Smooth muscle cell (in vitro differentiated cells): ENCODE measurements around the gene DEGS2. TPM values are rescaled to one million over a fixed set of nuclear protein-coding genes. Genes with fewer than 3 reads are reported as not detected.

Experiments
- DNase-seq: peaks from one replicate; lab custom pipeline; 2025; ENCODE audit not compliant: unreplicated experiment; lab: John Stamatoyannopoulos, UW
- H2AFZ ChIP-seq: fragments of 200-600 bp; sonication (generic); 2 replicates; pipeline ENCODE4 v1.6.0; 2016; ENCODE audit warnings: antibody characterized with exemption, low read depth, mild to moderate bottlenecking
- H3F3A ChIP-seq: fragments of 200-600 bp; sonication (generic); 2 replicates; pipeline ENCODE4 v1.6.0; 2017; ENCODE audit warnings: antibody characterized with exemption, low read depth
- H3K27ac ChIP-seq: fragments of 200-600 bp; sonication (generic); 2 replicates; pipeline ENCODE4 v1.5.1; 2016; ENCODE audit warnings: low read depth, mild to moderate bottlenecking
- H3K27me3 ChIP-seq: fragments of 200-600 bp; sonication (generic); 2 replicates; pipeline ENCODE4 v1.6.1; 2016; ENCODE audit warnings: low read depth, mild to moderate bottlenecking
- H3K36me3 ChIP-seq: fragments of 200-600 bp; sonication (generic); 2 replicates; pipeline ENCODE4 v1.5.1; 2016; ENCODE audit warnings: low read depth
- H3K4me1 ChIP-seq: fragments of 200-600 bp; sonication (generic); 2 replicates; pipeline ENCODE4 v1.5.1; 2016; ENCODE audit warnings: low read depth
- H3K4me2 ChIP-seq: fragments of 200-600 bp; sonication (generic); 2 replicates; pipeline ENCODE4 v1.6.0; 2016; ENCODE audit warnings: mild to moderate bottlenecking
- H3K4me3 ChIP-seq: fragments of 200-600 bp; sonication (generic); 2 replicates; pipeline ENCODE4 v1.5.1; 2016; ENCODE audit warnings: mild to moderate bottlenecking
- H3K79me2 ChIP-seq: fragments of 200-600 bp; sonication (generic); 2 replicates; pipeline ENCODE4 v1.6.0; 2016; ENCODE audit warnings: low read depth, mild to moderate bottlenecking
- H3K9ac ChIP-seq: fragments of 200-600 bp; sonication (generic); 2 replicates; pipeline ENCODE4 v1.6.0; 2016; ENCODE audit warnings: low read depth
- H3K9me3 ChIP-seq: fragments of 200-600 bp; sonication (generic); replicated peaks from 2 replicates; pipeline ENCODE4 v1.5.1; 2016; ENCODE audit warnings: low read depth
- H4K20me1 ChIP-seq: fragments of 200-600 bp; sonication (generic); 2 replicates; pipeline ENCODE4 v1.6.0; 2016; ENCODE audit warnings: low read depth
- WGBS: methylation state at CpG from one replicate; pipeline ENCODE4 v1.1.7; 2016; ENCODE audit warnings: low lambda C conversion rate; 5-methylcytosine and 5-hydroxymethylcytosine counted together
- polyA plus RNA-seq: library from polyadenylated mRNA; unstranded; fragments of >200 nt; fragmentation: Nextera tagmentation; extraction: Ambion mirVana; gene quantifications from 2 replicates; pipeline ENCODE4 v1.2.1, GENCODE V29; 2016
- total RNA-seq: library from RNA; depleted of rRNA; stranded (reverse); fragments of >200 nt; gene quantifications from 2 replicates; pipeline ENCODE4 v1.2.3, GENCODE V29; 2014
- TF ChIP-seq, protein P1 (sequence below): fragments of 200-600 bp; sonication (generic); IDR thresholded peaks from 2 replicates; pipeline ENCODE4 v1.5.1; 2017; ENCODE audit warnings: borderline replicate concordance, mild to moderate bottlenecking, antibody characterized with exemption; ENCODE audit not compliant: insufficient read depth, poor library complexity, severe bottlenecking

The DEGS2 gene
- total and polyA plus RNA-seq, 2 experiments from 2014 or later: 0.45 to 0.83 TPM

DNA sequence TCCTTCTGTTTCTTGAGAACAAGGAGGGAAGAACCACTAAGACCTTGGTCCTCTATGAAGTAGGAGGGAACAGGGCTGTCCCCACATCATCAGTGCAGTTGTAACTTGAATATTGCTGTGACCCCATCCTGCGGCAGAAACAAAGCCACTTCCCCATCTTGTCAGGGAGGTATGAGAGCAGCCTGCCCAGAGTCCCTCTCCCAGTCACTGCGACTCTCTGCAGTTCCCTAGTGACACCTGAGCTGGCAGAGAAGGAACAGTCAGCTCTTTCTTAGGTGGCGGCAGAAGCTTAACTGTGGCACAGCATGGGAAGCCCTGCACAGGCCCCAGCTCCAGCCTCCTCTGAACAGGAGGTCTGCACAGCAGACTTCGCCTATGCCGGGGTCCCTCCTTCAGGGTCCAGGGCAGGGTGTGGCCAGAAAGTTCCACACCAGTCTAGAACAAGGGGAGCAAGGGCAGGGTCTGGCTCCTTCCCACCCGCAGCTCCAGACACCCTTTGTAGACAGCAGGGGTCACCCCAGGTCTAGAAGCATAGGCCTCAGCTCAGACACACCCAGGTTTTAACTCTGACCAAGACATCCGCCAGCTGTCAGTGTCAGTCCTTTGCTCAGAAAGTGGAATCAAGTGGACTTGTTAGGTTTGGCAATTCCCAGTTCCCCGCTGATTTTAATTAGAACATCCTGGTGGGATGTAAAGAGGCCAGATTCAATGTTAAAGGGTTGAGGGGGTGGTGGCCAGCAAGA, 36.8 kb downstream of the DEGS2 start:
- Histone ChIP-seq H3K9me3 (no peaks in the 10 kb centered on the region), H2AFZ (no peak overlapping the region), H3K4me2 (no peak overlapping the region)

DNA sequence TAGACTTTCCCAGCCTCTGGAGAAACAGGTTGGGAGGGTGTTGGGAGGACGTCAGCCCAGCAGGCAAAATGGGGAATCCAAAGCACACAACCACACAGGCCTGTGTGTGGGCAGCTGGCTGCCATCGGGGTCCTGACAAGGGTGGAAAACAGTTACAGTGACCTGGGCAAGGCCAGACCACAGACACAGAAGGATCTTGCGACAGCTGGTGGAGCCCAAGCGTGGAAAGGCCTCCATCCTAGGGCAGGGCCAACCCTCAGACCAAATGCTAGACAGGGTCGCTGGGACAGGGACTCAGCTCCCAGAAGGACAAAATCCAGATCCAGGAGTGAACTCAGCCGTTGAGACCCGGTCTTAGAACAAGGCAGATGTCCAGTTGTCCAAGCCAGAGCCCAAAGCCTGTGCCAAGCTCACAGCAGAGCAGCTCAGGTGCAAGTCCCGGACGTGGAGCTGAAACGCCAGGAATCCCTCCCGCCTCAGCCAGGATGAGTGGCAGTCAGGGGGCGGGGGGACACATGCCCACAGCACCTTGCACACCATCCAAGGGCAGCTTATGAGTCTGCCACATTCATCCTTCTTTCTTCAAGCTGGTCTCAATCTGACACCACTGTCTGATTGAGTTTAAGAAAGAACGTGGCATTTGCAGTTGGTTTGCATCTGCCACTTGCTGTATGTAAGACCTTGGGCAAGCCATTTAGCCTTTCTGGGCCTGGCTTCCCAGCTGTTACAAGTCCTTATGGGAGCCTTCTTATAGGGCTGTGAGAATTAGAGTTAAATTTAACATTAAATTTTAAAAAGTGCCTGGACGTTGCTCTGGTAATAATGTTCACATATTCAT, 37.6 kb downstream of the DEGS2 start:
- Histone ChIP-seq H3F3A (no peaks in the 10 kb centered on the region), H3K9me3 (no peaks in the 10 kb centered on the region), H4K20me1 (no peaks in the 10 kb centered on the region), H3K27ac (no peak overlapping the region), H3K4me3 (no peak overlapping the region), H2AFZ (no peak overlapping the region), H3K4me1 (no peaks in the 10 kb centered on the region), H3K79me2 (no peaks in the 10 kb centered on the region), H3K36me3 (no peaks in the 10 kb centered on the region), H3K9ac (no peak overlapping the region), H3K27me3 (no peaks in the 10 kb centered on the region), H3K4me2 (no peak overlapping the region)
- WGBS: 94% methylated on average over 14 of the region's 14 CpGs
- no peak for DNase-seq
- TF ChIP-seq, protein P1, sequence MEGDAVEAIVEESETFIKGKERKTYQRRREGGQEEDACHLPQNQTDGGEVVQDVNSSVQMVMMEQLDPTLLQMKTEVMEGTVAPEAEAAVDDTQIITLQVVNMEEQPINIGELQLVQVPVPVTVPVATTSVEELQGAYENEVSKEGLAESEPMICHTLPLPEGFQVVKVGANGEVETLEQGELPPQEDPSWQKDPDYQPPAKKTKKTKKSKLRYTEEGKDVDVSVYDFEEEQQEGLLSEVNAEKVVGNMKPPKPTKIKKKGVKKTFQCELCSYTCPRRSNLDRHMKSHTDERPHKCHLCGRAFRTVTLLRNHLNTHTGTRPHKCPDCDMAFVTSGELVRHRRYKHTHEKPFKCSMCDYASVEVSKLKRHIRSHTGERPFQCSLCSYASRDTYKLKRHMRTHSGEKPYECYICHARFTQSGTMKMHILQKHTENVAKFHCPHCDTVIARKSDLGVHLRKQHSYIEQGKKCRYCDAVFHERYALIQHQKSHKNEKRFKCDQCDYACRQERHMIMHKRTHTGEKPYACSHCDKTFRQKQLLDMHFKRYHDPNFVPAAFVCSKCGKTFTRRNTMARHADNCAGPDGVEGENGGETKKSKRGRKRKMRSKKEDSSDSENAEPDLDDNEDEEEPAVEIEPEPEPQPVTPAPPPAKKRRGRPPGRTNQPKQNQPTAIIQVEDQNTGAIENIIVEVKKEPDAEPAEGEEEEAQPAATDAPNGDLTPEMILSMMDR: no peak

More for the DNA sequence above, 36.8 kb downstream of the DEGS2 start:
- H3K9ac ChIP-seq: no peak overlapping the region
- no peaks in the 10 kb centered on the region for H4K20me1 ChIP-seq
- DNase-seq: no peak
- WGBS: 95% methylated on average over 8 of the region's 8 CpGs
- no peak overlapping the region for H3K27ac ChIP-seq
- TF ChIP-seq, protein P1: no peak
- no peaks in the 10 kb centered on the region for H3K27me3 ChIP-seq
- no peak overlapping the region for H3K4me3 ChIP-seq
- H3F3A ChIP-seq: no peaks in the 10 kb centered on the region
- no peaks in the 10 kb centered on the region for H3K36me3 ChIP-seq
- H3K79me2 ChIP-seq: no peaks in the 10 kb centered on the region
- H3K4me1 ChIP-seq: no peaks in the 10 kb centered on the region

DNA sequence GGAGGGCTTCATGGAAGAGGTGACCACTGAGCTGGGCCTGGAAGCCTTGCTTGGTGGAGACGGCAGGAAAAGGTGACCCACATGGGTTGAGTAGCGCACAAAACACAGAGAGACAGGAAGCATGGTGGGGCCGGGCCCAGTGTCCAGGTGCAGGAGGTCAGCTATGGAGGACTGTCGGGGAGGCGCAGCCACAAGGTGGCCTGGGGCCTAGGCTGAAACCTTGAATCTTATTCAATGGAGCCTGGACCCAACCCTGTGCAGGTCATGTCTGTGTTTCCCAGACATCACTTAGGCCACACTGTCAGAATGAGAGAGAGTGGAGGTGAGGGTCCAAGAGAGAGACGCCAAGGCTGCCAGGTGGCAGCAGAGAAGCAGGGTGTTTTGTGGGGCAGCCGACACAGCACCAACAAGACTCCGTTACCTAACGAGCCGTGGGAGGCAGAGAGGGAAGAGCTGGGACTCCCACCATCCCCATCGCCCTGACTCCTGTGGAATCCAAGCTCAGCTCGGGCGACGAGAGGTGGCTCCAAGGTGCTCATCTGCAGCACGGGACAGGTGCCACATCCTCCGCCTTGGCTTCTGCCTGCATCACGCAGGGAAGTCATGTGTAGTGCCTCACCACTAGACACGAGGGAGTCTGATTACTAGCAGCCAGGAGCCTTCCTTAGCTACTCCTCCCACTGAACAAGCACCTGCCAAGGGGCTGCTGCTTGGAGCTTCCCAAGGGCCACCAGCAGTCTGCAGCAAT, 38.7 kb downstream of the DEGS2 start:
- no peak for DNase-seq
- Histone ChIP-seq H3K4me3 (no peak overlapping the region), H3K9ac (no peak overlapping the region), H4K20me1 (no peaks in the 10 kb centered on the region), H3K4me1 (no peaks in the 10 kb centered on the region), H3K36me3 (no peaks in the 10 kb centered on the region), H3K9me3 (no peaks in the 10 kb centered on the region), H3K27ac (no peak overlapping the region), H2AFZ (no peak overlapping the region), H3K27me3 (no peaks in the 10 kb centered on the region), H3K79me2 (no peaks in the 10 kb centered on the region), H3F3A (no peaks in the 10 kb centered on the region), H3K4me2 (no peak overlapping the region)
- TF ChIP-seq, protein P1: no peak
- WGBS: 97% methylated on average over 18 of the region's 18 CpGs
